ENCODE results near the gene LSMEM2. TPM values are rescaled to one million over a fixed set of nuclear protein-coding genes. Genes with fewer than 3 reads are reported as not detected.
"Not testable (repeated sequence)": the region's sequence is repeated elsewhere in the genome, so short reads cannot be mapped to it uniquely, and the experiment has no call there.

Gene LSMEM2
- polyA plus RNA-seq, 4 donors: 0.51 to 0.75 (median 0.66) TPM

DNA sequence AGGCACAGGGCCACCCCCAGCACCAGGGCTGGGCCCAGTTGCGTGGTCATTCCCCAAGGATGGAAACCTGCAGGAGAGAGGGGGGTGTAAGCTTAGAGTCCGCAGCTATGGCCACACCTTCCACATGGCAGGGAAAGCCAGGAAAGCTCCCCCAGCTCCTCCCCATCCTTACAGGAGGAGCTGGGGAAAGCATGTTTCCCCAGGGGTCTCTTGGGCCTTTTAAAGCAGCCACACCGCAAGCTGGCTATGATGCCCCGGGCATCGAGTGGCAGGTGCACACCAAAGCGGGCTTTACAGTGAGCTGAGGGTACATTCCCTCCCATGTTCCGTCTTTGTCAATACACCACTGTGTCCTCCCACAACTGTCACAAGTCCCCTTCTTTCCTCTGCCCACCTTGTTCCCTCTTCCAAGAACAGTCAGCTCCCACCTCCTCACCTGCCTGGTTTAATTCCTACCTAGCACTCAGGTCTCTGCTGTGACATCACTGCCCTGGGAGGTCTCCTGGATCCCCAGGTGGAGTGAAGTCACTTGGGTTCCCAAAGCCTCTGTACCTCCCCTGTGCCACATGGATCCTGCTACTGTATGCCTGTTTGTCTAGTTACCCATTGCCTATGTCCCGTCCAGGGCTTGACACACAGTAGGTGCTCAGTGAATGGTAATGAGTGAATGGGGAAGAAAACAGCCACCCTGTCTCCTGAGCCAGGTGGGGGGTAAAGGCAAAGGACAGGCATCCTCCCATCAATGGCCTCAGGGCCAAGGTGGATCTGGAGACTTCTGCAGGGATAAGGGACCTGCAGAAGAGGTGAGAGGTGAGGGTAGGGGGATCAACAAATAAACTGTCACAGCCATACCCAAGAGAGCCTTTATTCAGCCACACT is 16.9 kb downstream of the LSMEM2 start:
- DNase-seq (ENCODE audit: low read depth in 4 of 4, low spot score in 3 of 4): no peak

DNA sequence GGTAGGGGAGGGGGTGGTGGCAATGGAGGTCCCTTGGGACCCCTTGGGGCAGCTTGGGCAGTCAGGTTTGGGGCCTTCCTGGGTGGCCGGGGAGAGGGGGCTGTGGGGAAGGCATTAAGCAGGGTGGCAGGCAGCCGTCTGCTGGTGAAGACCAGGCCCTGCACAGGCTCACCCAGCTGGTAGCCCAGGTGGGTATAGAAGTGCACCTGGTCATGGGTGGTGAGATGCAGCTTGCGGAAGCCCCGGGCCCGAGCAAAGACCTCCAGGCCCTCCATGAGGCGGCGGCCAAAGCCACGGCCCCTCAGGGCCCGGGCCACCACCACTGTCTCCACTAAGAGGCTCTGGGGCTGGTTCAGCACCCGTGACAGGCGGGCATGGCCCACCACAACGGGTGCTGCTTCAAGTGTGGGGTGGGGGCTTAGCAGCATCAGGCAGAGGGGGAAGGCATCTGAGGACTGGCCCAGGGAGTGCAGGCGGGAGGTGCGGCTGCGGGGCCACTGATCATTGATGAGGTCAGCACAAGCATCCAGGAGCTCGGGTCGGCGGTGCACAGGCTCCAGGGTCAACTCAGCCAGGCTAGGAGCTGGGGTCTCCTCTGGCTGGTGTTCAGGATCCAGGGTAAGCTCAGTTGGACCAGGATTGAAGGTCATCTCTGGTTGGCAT is 18.0 kb downstream of the LSMEM2 start:
- DNase-seq (ENCODE audit: low read depth in 4 of 4, low spot score in 3 of 4): no peak

DNA sequence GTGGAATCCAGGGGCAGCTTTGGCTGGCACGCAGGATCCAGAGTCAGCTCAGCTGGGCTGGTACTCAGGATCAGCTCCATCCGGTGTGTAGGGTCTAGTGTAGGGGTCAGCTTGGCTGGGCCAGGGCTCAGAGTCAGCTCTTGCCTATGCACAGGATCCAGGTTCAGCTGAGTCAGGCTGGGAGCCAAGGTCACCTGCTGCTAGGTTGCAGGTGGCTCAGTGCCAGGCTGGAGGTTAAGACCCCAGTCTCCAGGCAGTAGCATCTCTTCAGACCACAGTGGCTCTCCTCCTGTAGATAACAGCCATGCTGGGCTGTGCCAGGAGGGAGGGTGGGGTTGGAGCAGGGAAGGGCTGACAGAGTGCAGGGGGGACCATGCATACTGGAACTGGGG is 18.5 kb downstream of the LSMEM2 start:
- no peak for DNase-seq (ENCODE audit: low read depth in 4 of 4, low spot score in 3 of 4)

DNA sequence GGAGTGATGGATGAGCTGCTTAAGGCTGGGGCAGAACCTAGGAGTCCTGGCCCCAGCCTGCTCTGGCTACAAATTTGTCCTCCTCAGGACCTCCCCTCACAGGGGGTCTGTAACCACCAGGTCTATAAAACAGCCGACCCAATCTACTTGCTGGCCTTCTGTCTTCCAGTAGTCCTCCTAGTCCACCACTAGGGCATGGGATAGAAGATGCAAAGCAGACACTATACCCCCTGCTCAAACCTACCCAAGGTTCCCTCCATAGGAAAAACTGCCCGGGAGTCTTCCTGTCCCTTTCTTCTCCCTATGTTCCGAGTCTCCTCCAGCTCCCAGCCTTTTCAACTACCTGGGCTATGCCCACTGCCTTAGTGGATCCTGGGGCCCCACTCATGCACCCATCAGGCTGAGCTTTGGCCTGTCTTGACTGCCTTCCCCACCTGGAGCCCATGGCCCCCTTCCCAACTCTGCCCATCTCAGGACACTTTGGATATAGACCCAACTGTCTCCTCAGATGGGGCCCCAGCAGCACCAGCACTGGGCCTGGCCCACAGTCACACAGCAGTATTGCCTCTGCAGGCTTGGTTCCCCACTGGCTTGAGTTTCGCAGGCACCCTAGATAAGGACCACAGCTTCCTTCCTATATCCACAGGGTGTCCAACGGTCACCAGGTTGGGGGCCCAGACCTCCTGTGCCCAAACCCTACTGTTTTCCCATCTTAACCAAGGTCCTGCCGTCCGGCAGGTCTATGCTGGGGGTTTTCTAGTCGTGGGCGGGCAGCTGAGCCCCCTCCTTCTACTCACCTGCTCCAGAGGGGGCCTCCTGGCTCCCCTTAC is 19.2 kb downstream of the LSMEM2 start:
- DNase-seq (ENCODE audit: low read depth in 4 of 4, low spot score in 3 of 4): no peak

DNA sequence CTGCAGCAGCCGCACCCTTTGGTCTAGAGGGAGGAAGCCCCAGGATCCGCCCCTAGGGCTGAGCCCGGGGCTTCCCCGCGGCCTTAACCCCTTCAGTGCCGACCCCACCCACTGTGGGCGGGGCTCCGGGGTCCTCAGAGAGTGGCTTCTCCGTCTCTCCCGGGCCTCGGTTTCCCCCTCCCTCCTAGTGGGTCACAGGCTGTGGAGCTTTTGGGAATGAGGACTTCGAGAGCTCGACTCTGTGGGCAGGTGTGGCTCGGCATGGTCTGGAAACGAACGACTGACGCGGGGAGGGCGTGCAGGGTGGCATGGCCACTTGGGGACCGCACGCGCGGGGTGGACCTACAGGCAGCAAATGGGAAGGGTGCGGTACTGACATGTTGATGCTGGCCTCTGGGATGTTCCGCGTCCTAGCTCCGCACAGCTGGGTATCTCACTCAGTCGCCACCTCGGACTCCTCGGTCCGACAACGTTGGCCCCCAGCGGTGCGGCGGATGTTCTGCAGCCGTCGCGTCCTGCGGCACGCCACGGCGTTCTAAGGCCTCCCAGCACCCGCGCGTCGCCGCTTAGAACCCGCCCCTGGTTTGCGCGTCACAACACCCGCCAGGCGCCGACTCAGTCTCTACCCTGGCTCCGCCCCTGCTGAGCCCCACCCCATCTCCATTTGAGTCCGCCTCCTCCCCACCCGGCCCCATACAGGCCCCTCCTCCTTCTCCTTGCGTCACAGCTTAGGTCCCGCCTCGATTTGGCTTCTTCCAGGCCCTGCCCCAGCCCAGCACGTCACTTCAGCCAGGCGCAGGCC is 20.1 kb downstream of the LSMEM2 start, which contains the start of the genes HYAL3 and NAA80:
Gene HYAL3, minus strand, starts transcription at position 570 of the 802 bp plus-strand sequence. CDS start 3,803 bp downstream, outside the sequence.
Gene NAA80, minus strand, starts transcription at position 570 of the 802 bp plus-strand sequence. CDS start 1,942 bp downstream, outside the sequence.
- DNase-seq (ENCODE audit: low read depth in 4 of 4, low spot score in 3 of 4): peak; percentile 99 to 100 (median 100)

DNA sequence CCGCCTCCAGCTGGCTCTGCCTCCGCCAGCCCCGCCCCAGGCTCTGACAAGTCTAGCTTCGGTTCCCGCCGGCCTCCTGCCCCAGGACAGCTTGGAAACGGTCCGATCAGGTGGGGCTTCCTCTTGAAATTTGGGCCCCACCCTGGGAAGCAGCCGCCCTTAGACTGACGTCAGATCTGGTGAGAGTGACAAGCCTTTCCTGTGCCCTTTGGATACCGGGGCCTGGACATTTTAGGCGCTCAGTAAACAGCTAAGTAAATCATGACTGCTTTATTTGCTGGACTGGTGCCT is 20.7 kb downstream of the LSMEM2 start:
- no peak for DNase-seq (ENCODE audit: low read depth in 4 of 4, low spot score in 3 of 4)

DNA sequence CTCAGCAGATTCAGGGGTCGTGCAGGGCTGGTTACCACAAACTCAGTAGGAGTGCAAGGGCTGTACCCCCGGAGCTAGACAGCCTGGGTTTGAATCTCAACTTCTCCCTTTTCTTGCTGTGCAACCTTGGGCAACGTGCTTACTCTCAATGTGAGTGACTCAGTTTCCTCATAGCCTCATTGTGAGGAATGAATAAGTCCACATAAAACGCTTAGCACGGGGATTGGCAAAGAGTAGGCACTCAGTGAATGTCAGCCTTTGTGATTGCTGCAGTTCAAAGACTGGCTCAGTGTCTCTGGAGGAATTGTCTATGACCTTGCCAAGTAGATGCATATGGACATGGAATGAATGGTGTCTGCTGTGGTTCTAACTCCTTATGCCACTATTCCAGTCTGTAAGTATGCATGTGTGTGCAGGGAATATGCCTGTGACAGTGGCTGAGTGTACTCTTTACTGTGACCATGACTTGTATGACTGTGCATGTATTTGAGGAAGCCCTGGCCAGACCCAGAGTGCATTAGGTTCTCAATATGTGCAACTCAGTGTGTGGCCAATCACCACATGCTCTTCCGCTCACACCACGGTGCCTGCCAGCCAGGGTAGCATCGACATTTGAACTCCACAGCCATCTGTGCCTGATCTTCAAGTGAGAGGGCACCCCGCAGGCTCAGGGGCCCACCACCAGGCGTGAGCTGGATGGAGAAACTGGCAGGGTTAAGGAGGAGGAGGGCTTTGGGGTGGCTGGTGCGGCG is 21.2 kb downstream of the LSMEM2 start:
- DNase-seq (ENCODE audit: low read depth in 4 of 4, low spot score in 3 of 4): no peak

DNA sequence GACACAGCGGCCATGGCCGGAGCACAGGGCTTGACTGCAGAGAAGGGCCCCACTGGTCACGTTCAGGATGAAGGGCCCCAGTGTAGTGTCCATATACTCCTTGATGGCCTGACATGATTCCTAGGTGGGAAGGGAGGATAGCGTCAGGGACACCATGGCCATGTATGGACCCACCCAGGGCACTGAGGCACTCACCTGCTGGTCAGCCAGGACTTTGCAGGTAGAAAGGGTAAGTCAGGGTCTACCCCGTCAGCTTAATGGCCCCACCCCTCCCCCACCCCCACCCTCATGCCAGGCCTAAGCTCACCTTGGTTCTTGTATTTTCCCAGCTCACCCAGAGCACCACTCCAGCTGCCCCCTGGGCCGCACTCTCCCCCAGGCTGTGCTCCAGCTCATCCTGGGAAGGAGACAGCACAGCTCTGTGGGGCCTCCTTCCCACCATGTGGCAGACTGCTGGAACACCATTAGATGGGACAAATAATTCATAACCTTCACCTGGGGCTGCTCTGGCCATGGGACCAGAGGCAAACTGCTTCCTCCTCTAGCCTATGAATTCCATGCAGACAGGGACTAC is 21.9 kb downstream of the LSMEM2 start:
- no peak for DNase-seq (ENCODE audit: low read depth in 4 of 4, low spot score in 3 of 4)

DNA sequence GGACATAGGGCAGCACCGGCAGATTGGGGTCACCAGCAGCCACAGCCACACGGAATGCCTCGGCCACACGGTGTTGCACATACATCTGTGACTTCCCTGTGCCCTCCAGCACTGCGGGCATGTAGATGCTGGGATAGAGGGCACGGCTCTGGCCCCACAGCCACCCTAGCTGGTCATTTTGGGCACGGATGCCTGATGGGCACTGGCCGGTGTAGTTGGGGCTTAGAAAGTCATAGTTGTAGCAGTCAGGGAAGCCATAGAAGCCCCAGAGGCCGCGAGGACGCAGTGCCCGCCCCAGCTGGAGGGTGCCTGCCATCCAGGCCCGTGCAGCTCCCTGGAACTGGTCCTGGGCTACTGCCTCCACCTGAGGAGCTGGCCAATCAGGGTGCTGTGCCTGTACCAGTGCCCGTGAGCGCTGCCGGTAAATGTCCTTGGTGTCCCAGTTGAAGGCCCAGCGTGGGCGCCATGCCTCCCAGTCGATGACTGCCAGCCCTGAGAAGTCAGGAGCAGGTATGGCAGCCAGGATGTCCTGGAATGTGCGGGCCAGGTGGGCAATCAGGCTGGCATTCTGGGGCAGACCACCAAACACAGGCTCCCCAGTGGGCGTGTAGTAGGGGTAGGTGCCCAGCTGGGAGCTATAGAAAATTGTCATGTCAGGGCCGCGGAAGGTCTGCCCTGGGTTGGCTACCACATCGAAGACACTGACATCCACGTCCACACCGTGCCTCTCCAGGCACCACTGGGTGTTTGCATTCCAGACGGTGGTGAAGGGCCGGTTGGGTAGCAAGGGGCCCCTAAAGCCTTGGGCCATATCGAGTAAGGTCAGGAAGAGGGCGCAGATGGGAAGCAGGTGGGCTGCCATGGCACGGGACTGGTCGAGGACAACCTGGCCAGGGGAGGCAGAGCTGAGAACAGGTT is 23.5 kb downstream of the LSMEM2 start:
- DNase-seq (ENCODE audit: low read depth in 4 of 4, low spot score in 3 of 4): no peak

DNA sequence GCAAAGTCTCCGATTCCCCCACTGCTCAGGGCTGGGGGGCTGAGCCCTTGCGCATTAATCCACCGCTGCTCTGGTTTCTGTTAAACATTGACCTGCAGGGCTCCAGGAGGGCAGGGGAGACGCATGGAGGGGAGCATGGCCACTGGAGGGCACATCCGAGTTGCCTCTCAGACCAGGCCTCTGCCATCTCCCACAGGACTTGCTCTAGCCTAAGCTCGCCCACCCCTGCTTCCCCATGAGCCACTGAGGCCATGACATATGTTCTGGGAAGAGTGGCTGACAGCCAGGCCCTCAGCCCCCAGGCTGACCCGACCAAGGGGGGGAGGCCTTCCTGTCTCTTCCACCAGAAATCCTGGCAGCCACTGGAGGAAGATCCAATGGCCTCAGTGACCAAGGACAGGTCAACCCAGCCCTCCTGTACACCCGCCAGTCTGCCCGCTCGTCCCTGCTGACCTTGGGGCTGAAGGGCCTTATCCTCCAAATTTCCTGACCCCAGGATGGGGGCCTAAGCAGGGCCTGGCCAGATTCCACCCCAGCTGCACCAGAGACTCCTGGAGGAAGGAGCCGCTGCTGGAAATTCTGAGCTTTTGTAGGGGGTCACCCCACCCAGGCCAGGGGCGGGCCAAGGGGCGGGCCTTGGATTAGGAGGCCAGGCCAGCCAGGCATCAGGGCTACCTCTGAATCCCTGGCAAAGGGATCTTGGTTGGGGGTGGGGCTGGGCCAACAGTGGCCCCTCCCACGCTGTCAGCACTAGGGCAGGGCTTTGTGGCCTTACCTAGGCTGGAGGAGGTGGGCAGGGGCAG is 24.3 kb downstream of the LSMEM2 start, which contains the start of gene HYAL1:
Gene HYAL1, minus strand, starts transcription at position 562 of the 803 bp plus-strand sequence. CDS start 618 bp downstream, outside the sequence.
- DNase-seq (ENCODE audit: low read depth in 4 of 4, low spot score in 3 of 4): no peak

DNA sequence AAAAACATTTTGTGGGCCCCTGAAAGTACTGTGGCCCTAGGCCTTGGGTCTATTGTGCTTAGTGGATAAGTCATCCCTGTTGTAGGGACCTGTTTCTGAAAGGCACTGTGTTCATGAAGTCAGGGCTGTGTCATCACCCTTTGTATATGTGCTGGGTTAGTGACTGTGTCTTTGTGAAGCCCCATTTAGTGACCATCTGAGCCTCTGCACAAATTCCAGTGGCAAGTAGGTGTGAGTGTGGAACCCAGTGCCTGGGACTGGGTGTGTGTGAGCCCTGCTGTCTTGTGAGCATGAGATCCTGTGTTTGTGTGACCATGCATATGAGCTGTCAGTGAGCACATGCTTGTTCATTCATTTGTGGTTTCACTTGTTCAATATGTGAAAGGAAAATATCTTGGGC is 25.7 kb downstream of the LSMEM2 start:
- no peak for DNase-seq (ENCODE audit: low read depth in 4 of 4, low spot score in 3 of 4)

DNA sequence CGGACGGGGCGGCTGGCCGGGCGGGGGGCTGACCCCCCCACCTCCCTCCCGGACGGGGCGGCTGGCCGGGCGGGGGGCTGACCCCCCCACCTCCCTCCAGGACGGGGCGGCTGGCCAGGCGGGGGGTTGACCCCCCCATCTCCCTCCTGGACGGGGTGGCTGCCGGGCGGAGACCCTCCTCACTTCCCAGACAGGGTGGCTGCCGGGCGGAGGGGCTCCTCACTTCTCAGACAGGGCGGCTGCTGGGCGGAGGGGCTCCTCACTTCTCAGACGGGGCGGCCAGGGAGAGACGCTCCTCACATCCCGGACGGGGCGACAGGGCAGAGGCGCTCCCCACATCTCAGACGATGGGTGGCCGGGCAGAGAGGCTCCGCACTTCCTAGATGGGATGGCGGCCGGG is 33.2 kb downstream of the LSMEM2 start:
- not testable (repeated sequence) for DNase-seq (ENCODE audit: low read depth in 4 of 4, low spot score in 3 of 4)

DNA sequence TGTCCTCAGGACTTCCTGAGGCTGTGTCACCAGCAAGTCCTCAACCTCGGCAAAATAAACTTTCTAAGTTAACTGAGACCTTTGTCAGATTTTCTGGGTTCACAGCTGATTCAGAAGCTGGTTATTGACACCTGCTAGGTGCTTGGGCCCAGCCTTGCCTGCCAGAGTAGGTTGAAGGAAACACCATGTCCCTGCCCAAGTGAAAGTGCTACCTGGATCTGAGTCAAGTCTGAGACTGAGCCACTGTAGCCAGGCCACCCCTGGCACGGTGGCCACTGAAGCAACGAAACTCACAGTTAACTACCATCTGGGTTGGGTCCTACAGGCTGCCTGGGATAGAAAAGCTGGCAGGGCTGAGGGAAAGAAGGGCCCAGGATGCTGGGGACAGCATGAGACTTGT is 35.5 kb downstream of the LSMEM2 start:
- no peak for DNase-seq (ENCODE audit: low read depth in 4 of 4, low spot score in 3 of 4)

DNA sequence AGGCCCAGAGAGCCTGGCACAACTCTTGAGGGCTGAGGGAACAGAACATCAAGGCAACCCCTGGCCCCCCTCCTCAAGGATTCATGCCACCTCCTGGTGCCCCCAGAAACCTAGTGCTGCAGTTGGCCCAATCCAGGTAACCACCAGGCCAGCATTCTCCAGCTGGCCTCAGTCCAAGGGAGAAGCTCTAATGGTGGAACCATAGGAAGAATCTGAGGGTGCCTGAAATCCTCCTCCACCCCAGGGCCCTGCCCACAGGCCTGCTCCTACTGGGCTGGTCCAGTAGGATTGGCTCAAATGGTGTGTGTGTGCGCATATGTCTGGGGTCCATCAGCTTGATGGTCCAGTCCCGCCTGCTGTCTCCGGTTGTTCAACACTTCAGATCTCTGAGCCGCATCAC is 35.9 kb downstream of the LSMEM2 start:
- DNase-seq (ENCODE audit: low read depth in 4 of 4, low spot score in 3 of 4): no peak

DNA sequence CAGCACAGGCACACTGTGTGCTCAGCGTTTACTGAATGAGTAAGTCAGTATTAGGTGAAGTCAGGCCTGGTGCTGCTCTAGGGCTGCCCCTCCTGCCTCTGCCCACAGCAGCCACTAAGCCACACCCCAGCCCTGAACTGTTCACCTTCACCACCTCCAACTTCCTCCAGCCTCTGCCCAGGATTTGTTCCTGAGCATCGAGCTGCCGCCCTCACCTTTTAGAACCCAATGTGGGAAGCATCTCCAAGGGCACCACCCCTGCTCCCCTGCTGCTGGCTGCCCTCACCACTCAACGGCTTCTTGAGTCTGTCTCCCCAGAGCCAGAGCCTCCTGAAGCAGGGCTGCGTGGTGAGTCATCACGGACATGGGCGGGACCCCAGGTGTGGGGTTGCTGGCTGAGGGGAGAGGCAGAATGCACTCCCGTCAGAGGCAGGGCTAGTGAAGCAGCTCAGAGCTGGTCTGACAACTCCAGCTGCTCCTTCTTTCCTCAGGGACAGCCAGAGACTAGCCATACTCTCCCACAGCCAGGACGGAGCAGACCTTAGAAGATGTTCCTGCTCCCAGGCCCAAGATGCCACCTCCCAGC is 37.9 kb downstream of the LSMEM2 start:
- no peak for DNase-seq (ENCODE audit: low read depth in 4 of 4, low spot score in 3 of 4)

DNA sequence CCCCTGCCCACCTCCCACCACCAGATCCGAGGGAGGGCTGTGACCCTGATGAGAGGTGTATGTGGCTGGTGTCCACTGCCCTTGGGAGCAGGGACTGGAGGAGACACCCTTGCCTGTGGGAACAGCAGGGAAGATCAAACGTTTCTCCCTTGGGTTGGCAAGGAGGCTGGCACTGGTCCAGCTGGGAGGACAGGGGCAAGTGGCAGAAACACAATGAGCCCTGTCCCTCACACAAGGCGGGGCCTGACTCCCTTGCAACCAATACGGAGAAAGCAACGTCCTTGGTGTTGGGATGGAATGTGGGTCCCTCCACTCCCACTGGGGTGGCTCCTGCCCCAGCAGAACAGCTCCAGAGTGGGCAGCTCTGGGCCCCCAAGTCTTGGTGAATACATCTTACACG is 38.4 kb downstream of the LSMEM2 start:
- DNase-seq (ENCODE audit: low read depth in 4 of 4, low spot score in 3 of 4): no peak

DNA sequence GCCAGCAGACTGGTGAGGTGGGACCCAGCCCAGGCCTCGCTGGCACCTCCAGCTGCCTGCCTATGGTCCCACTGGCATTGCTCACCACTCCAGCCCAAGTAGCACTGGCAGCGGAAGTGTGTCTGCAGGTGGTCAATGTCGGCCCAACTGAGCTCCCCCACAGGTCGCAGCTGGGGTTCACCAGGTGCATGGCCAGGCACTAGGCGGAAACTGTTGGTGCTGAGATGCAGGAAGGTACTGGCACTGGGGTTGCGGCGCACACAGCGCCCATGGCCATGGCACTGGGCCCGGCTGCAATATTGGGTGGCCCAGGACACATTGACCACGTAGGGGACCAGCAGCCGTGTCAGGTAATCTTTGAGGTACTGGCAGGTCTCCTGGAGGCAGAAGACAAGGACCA is 39.3 kb downstream of the LSMEM2 start:
- DNase-seq (ENCODE audit: low read depth in 4 of 4, low spot score in 3 of 4): no peak
